22Rv1 (cell line): ENCODE data around the gene BAHCC1.
A peak's percentile ranks its signal among the peaks of the same experiment; 100 is the strongest.

Source experiments
- H3K27ac ChIP-seq: fragments of 450-650 bp; 2 replicates; pipeline ENCODE4 v1.5.1; 2017
- ZFX ChIP-seq: fragments of 450-650 bp; IDR thresholded peaks from 2 replicates; pipeline ENCODE4 v1.6.1; 2017; ENCODE audit warnings: antibody characterized with exemption, borderline replicate concordance
- TF ChIP-seq, protein P1 (sequence below): fragments of 450-650 bp; IDR thresholded peaks from 2 replicates; pipeline ENCODE4 v1.5.1; 2017; ENCODE audit warnings: mild to moderate bottlenecking

BAHCC1 gene

DNA sequence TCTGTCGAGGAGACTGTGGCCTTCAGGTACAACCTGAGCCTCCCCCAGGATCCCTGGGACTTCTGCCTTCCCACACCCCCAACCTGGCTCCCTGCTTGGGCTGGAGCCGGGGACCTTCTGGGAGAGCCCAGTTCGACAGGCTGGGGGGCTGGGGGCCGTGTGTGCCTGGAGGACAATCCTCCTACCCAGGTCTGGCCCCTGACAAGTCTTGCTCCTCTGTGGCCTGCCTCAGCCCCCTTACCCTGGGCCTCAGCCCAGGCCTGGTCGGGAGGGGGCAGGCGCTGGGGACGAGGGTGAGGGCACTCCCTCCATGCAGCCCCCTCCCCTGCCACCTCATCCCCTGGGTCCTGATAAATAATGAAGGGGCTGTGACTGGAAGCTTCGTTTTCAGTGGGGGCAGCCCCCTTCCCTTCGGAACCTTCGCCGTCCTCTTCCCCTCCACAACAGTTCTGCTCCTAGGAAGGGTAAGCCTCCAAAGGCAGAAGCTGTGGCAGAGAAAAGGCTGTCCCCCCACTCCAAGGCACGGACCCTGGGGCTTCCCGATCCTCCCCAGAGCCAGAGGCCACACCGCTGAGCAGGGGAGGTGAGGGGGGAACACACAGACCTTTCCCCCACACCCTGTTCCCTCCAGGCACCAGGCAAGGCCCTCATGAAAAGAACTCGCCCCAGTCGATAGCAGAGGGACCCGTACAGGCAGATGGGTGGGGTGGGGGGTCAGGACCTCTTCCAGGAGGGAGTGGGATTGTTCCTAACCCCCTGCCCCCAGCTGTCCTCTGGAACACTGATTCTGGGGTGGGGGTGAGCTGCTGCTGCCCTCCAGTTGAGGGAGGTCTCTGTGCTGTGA lies 5.0 kb upstream of the BAHCC1 start:
- H3K27ac ChIP-seq: peak overlapping the region; percentile 100
- no peak for TF ChIP-seq ZFX
- TF ChIP-seq, protein P1, sequence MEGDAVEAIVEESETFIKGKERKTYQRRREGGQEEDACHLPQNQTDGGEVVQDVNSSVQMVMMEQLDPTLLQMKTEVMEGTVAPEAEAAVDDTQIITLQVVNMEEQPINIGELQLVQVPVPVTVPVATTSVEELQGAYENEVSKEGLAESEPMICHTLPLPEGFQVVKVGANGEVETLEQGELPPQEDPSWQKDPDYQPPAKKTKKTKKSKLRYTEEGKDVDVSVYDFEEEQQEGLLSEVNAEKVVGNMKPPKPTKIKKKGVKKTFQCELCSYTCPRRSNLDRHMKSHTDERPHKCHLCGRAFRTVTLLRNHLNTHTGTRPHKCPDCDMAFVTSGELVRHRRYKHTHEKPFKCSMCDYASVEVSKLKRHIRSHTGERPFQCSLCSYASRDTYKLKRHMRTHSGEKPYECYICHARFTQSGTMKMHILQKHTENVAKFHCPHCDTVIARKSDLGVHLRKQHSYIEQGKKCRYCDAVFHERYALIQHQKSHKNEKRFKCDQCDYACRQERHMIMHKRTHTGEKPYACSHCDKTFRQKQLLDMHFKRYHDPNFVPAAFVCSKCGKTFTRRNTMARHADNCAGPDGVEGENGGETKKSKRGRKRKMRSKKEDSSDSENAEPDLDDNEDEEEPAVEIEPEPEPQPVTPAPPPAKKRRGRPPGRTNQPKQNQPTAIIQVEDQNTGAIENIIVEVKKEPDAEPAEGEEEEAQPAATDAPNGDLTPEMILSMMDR: no peak

DNA sequence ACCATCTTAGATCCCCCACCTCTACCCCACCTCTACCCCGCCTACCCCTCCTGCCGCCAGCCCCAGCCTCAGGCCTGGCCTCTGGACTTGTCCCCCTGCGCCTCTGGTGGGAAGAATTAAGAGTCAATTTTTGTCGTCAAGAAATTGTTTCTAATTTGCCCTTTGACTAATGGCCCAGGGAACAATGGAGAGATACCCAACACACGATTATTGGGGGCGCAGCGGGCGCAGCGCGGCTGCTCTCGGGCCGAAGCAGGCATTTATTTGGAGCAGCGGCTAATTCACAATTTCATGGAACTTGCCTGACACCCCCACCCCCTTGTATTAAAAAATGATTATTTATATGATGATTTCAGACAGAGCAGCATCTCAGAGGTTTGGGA lies 4.4 kb upstream of the BAHCC1 start:
- H3K27ac ChIP-seq: peak overlapping the region; percentile 100
- no peak for TF ChIP-seq ZFX
- TF ChIP-seq, protein P1: no peak

DNA sequence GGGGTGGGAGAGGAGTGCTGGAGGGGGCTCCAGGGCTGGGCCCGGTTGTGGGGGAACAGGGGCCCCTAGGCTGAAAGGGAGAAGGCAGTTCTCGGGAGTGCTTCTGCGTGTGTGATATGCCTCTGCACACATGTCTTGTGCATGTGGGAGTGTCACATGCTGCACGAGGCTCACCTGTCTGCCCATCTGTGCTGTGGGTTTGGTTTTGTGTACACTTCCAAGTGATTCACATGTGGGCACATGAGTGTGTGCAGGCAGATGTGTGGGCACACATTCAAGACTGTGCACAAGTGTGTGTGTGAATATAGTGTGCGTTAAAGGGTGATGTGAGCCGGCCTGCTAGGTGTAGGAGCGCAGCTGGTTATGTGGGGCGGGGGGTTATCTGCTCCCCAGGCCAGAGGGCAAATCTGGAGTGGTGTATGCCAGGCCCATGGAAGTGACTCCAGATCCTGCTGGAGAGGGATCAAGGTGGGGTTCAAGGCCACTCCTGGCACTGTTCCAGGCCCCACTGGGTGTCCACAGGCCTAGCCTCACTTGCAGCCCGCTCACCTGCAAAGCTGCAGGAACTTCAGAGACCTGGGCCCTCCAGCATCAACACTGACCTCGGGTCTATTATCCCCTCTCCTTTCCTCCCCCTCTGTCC lies 3.8 kb upstream of the BAHCC1 start:
- H3K27ac ChIP-seq: peak overlapping the region; percentile 100
- TF ChIP-seq ZFX: no peak
- TF ChIP-seq, protein P1: no peak

DNA sequence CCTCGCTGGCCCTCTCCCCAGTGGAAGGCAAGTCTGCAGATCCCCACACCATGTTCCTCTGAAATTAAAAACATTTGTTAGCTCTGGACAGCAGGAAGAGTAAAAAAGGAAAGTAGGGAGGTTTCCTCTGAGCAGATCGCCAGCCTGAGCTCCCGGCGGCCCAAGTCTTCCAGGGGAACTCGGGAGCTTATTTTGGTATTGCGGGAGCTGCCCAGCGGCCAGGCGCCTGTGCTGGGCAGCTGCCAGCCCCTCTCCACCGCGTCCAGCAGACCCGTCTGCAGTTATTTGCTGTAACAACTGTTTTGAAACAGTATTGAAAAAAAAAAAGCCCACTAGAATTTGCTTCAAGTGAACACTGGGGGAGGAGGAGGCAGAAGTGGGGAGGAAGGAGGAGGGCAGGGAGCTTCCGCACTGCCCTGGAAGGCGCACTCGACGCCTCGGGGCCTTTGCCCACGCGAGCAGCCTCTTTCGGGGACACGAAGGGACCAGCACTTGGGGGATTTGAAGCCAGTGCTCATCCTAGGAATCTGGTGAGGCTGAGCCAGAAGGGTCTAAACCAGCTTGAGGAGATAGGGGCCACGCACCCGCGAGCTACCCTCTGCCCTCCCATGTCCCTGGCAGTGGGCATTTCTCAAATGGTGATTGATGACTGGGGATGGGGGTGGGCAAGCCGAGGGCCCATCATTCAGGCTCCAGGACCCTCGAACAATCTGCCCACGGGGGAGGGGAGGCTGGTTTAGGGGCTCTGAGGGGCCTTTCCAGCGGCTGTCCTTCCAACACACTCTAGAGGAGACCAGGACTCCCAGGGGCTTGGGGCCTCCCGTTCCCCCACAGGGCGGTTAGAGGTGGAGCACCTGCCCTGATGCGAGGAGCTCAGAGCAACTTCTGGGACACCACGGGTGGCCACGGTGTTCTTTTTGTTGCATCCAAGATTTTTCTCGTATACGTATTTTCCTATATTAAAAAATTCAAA lies 3.0 kb upstream of the BAHCC1 start:
- H3K27ac ChIP-seq: peak overlapping the region; percentile 100
- TF ChIP-seq ZFX: no peak
- TF ChIP-seq, protein P1: no peak

DNA sequence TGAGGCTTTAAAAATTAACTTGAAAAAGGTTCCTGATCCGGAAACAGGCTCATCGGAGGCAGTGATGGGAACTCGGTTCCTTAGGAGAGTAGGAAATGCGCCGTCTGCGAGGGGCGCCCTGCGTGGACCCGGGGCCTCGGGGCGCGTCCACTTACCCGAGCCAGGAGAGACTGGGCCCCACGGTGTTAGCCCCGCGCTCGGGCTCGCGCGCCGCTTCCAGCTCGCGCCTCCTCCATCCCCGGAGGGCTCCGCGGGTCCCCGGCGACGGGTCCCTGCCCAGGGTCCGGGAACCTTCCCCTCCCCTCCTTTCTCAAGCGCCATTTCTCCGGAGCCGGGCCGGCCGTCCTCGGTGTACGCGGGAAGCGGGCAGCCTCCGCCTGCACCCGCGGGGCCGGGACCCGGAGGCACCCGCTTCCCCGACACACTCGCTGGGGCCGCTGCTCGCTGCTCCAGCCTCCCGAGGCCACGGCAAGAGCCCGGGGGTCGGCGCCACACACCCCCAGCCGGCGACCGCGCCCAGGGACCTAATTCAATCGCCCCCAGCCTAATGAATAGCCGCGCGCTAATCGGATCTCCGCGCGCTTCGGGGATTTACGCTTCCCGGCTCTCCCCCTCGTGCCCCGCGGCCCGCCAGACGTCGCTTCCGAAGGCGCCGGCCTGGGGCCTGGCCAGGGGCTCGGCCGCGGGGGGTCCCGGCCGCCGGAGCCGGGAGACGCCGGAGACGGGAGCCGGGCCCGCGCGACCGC lies 2.2 kb upstream of the BAHCC1 start:
- peak overlapping the region; percentile 100 for H3K27ac ChIP-seq
- TF ChIP-seq, protein P1: no peak
- no peak for TF ChIP-seq ZFX

DNA sequence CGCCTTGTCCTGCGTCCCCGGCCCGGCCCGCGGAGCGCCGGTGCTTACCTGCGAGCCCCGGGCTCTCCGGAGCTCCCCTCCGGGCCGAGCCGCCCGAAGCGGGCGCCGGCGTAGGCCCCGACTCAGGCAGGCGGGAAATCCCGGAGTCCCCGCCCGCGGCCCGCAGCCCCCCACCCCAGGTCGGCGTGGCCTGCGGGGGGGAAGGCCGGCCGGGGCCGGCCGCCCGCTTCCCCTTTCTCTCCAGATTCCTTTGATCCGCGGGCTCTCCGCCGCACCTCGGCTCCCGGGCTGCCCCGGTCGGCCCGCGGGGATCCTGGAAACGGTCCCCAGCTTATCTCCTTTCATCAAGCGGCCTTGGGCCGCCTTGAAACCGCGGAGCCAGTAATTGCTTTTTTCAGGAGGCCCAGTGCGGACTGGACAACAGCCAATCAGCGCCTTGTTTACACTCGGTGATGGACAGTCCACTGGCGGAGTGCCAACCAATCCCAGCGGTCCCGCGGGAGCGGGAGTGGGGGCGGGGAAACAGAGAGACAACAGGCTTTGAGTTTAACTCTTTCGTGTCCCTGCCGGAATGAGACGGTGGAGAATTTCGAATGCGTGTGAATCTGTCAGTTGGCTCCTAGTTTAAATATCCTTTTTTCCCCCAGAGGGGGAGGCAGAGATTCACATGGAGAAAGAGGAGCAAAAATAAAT lies 1.4 kb upstream of the BAHCC1 start:
- peak overlapping the region; percentile 100 for H3K27ac ChIP-seq
- TF ChIP-seq ZFX: no peak
- TF ChIP-seq, protein P1: peak; percentile 33
